ENCODE results near the gene HCRT. TPM values are rescaled to one million over a fixed set of nuclear protein-coding genes. Genes with fewer than 3 reads are reported as not detected.

HCRT gene
- total RNA-seq, 1 donor from 2014 or later = not detected

GRCh38 chr17:42177684-42178083, 7.6 kb downstream of the HCRT start:
- no peaks in the 10 kb centered on the region for H3K36me3 ChIP-seq (ENCODE audit: insufficient read depth, low read length)

DNA sequence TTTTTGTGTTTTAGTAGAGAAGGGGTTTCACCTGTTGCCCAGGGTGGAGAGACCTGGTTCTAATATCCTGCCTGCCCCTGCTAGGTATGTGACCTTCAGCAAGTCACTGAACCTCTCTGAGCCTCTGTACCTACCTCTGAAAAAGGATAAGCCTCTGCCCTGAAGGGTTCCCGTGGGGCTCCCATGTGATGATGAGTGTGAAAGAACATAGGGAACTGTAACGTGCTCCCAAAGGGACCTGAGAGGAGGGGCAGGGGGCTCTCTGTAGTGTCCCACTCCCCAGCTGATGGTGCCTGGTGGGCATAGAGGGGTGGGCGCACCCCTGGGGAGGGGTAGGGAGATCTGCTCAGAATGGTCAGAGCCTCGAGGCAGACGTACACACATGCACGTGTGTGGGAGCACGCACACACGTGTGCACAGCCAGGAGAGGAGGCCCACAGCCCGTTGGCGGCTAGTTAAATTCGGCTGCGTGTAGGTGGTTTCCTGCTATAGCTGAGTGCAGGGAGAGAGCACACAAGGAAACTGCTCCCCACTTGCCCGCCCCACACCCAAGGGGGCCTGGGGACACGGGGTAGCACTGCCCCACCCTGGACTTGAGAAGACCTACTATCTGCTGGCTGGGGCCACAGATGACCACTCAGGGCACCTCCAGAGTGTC, 11.0 kb downstream of the HCRT start:
- H3K4me2 ChIP-seq (ENCODE audit: low read length) = no peak overlapping the region
- no peaks in the 10 kb centered on the region for H3K9me3 ChIP-seq (ENCODE audit: insufficient read depth, low read depth, low read length)
- no peak overlapping the region for H3K9ac ChIP-seq (ENCODE audit: low read length)
- Mint-ChIP-seq H3K27me3 (ENCODE audit: low read depth, unreplicated experiment) (peaks cover 56% of the 10 kb centered on the region), H3K4me3 (ENCODE audit: unreplicated experiment) (no peak overlapping the region), H3K27ac (ENCODE audit: unreplicated experiment) (no peak overlapping the region), H3K9me3 (ENCODE audit: unreplicated experiment) (no peaks in the 10 kb centered on the region), H3K4me1 (ENCODE audit: low read depth, unreplicated experiment) (no peaks in the 10 kb centered on the region), H3K36me3 (ENCODE audit: low read depth, unreplicated experiment) (no peaks in the 10 kb centered on the region)
- no peak overlapping the region for H2AFZ ChIP-seq (ENCODE audit: low read depth, low read length)
- FAIRE-seq (no peak), DNase-seq (ENCODE audit: low read depth) (no peak)
- H3K36me3 ChIP-seq (ENCODE audit: insufficient read depth, low read length) = no peaks in the 10 kb centered on the region
- H3K27me3 ChIP-seq (ENCODE audit: insufficient read depth, low read length) = peaks cover 14% of the 10 kb centered on the region
- no peaks in the 10 kb centered on the region for H4K20me1 ChIP-seq (ENCODE audit: insufficient read depth, low read length)
- H3K4me3 ChIP-seq (ENCODE audit: insufficient read depth, low read depth, low read length) = no peak overlapping the region
- H3K27ac ChIP-seq (ENCODE audit: low read depth, low read length) = no peak overlapping the region
- TF ChIP-seq, protein P1, sequence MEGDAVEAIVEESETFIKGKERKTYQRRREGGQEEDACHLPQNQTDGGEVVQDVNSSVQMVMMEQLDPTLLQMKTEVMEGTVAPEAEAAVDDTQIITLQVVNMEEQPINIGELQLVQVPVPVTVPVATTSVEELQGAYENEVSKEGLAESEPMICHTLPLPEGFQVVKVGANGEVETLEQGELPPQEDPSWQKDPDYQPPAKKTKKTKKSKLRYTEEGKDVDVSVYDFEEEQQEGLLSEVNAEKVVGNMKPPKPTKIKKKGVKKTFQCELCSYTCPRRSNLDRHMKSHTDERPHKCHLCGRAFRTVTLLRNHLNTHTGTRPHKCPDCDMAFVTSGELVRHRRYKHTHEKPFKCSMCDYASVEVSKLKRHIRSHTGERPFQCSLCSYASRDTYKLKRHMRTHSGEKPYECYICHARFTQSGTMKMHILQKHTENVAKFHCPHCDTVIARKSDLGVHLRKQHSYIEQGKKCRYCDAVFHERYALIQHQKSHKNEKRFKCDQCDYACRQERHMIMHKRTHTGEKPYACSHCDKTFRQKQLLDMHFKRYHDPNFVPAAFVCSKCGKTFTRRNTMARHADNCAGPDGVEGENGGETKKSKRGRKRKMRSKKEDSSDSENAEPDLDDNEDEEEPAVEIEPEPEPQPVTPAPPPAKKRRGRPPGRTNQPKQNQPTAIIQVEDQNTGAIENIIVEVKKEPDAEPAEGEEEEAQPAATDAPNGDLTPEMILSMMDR (IDR thresholded peaks at IDR 0.05; ENCODE audit: insufficient read depth, low read depth, low read length) = no peak
- no peak for TF ChIP-seq EZH2 (IDR thresholded peaks at IDR 0.05; ENCODE audit: insufficient read depth, low read length)
- H3K79me2 ChIP-seq (ENCODE audit: insufficient read depth, low read length) = no peaks in the 10 kb centered on the region
- H3K4me1 ChIP-seq (ENCODE audit: insufficient read depth, low read length) = no peaks in the 10 kb centered on the region

More at GRCh38 chr17:42177684-42178083, 7.6 kb downstream of the HCRT start:
- Histone ChIP-seq H3K9me3 (ENCODE audit: insufficient read depth, low read depth, low read length) (no peaks in the 10 kb centered on the region), H3K4me2 (ENCODE audit: low read length) (no peak overlapping the region), H3K27ac (ENCODE audit: low read depth, low read length) (no peak overlapping the region), H3K4me1 (ENCODE audit: insufficient read depth, low read length) (no peaks in the 10 kb centered on the region), H3K4me3 (ENCODE audit: insufficient read depth, low read depth, low read length) (no peak overlapping the region), H2AFZ (ENCODE audit: low read depth, low read length) (no peak overlapping the region), H3K79me2 (ENCODE audit: insufficient read depth, low read length) (no peaks in the 10 kb centered on the region), H4K20me1 (ENCODE audit: insufficient read depth, low read length) (no peaks in the 10 kb centered on the region), H3K9ac (ENCODE audit: low read length) (no peak overlapping the region), H3K27me3 (ENCODE audit: insufficient read depth, low read length) (peaks cover 35% of the 10 kb centered on the region)
- no peak for FAIRE-seq
- Mint-ChIP-seq H3K27me3 (ENCODE audit: low read depth, unreplicated experiment) (peaks cover 68% of the 10 kb centered on the region), H3K27ac (ENCODE audit: unreplicated experiment) (no peak overlapping the region), H3K4me1 (ENCODE audit: low read depth, unreplicated experiment) (no peaks in the 10 kb centered on the region), H3K4me3 (ENCODE audit: unreplicated experiment) (no peak overlapping the region), H3K36me3 (ENCODE audit: low read depth, unreplicated experiment) (no peaks in the 10 kb centered on the region), H3K9me3 (ENCODE audit: unreplicated experiment) (no peaks in the 10 kb centered on the region)
- DNase-seq (ENCODE audit: low read depth) = no peak
- no peak for TF ChIP-seq EZH2 (IDR thresholded peaks at IDR 0.05; ENCODE audit: insufficient read depth, low read length)
- TF ChIP-seq, protein P1 (IDR thresholded peaks at IDR 0.05; ENCODE audit: insufficient read depth, low read depth, low read length) = no peak

DNA sequence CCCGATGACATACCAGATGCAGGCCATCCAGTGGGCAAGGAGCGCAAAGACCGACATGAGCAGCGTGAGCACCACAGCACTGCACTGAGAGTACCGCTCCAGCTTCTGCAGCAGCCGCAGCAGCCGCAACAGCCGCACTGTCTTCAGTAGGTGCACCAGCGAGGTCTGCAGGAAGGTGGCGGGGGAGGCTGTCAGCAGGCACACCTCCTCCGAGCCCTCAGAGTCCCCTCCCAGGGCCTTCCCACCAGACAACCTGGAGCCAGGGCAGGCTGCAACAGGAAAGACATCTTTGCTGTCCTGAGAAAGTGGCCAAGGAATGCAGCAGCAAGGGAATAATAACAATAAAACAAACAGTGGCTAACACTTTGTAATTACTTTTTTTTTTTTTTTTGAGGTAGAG, 13.4 kb downstream of the HCRT start:
- no peaks in the 10 kb centered on the region for H3K36me3 ChIP-seq (ENCODE audit: insufficient read depth, low read length)
- H3K4me3 Mint-ChIP-seq (ENCODE audit: unreplicated experiment) = no peak overlapping the region
- TF ChIP-seq, protein P1 (IDR thresholded peaks at IDR 0.05; ENCODE audit: insufficient read depth, low read depth, low read length) = no peak
- no peak for TF ChIP-seq EZH2 (IDR thresholded peaks at IDR 0.05; ENCODE audit: insufficient read depth, low read length)
- no peaks in the 10 kb centered on the region for H3K4me1 ChIP-seq (ENCODE audit: insufficient read depth, low read length)
- peaks cover 55% of the 10 kb centered on the region for H3K27me3 Mint-ChIP-seq (ENCODE audit: low read depth, unreplicated experiment)
- H3K4me1 Mint-ChIP-seq (ENCODE audit: low read depth, unreplicated experiment) = no peaks in the 10 kb centered on the region
- no peaks in the 10 kb centered on the region for H4K20me1 ChIP-seq (ENCODE audit: insufficient read depth, low read length)
- no peak overlapping the region for H2AFZ ChIP-seq (ENCODE audit: low read depth, low read length)
- H3K27me3 ChIP-seq (ENCODE audit: insufficient read depth, low read length) = peaks cover 13% of the 10 kb centered on the region
- FAIRE-seq (no peak), DNase-seq (ENCODE audit: low read depth) (no peak)
- H3K4me3 ChIP-seq (ENCODE audit: insufficient read depth, low read depth, low read length) = no peak overlapping the region
- peaks cover 6% of the 10 kb centered on the region for H3K9me3 Mint-ChIP-seq (ENCODE audit: unreplicated experiment)
- H3K36me3 Mint-ChIP-seq (ENCODE audit: low read depth, unreplicated experiment) = peaks cover 3% of the 10 kb centered on the region
- H3K79me2 ChIP-seq (ENCODE audit: insufficient read depth, low read length) = no peaks in the 10 kb centered on the region
- H3K27ac ChIP-seq (ENCODE audit: low read depth, low read length) = no peak overlapping the region
- H3K4me2 ChIP-seq (ENCODE audit: low read length) = no peak overlapping the region
- H3K9me3 ChIP-seq (ENCODE audit: insufficient read depth, low read depth, low read length) = no peaks in the 10 kb centered on the region
- H3K9ac ChIP-seq (ENCODE audit: low read length) = no peak overlapping the region
- no peak overlapping the region for H3K27ac Mint-ChIP-seq (ENCODE audit: unreplicated experiment)
